ENCODE data around the gene DDX50.
A peak's percentile ranks its signal among the peaks of the same experiment; 100 is the strongest.

The DDX50 gene

GRCh38 chr10:68988530-68989316 lies 87.6 kb downstream of the DDX50 start, which contains the start of gene KIFBP:
Gene KIFBP (plus strand): TSS chr10:68988803. CDS start chr10:68988833, 30 bp downstream.
- DNase-seq: peak; percentile 89

GRCh38 chr10:68989317-68989990 lies 88.3 kb downstream of the DDX50 start:
- DNase-seq: no peak

GRCh38 chr10:68992636-68993440 lies 91.7 kb downstream of the DDX50 start:
- DNase-seq: no peak
